NCI-H1930 (cell line): ENCODE measurements around the gene RPS5.
"Not testable (repeated sequence)": the region's sequence is repeated elsewhere in the genome, so short reads cannot be mapped to it uniquely, and the experiment has no call there.

Source experiments
- DNase-seq, 2 experiments: peaks; one replicate each; lab custom pipeline; 2025; lab: John Stamatoyannopoulos, UW

The RPS5 gene

DNA sequence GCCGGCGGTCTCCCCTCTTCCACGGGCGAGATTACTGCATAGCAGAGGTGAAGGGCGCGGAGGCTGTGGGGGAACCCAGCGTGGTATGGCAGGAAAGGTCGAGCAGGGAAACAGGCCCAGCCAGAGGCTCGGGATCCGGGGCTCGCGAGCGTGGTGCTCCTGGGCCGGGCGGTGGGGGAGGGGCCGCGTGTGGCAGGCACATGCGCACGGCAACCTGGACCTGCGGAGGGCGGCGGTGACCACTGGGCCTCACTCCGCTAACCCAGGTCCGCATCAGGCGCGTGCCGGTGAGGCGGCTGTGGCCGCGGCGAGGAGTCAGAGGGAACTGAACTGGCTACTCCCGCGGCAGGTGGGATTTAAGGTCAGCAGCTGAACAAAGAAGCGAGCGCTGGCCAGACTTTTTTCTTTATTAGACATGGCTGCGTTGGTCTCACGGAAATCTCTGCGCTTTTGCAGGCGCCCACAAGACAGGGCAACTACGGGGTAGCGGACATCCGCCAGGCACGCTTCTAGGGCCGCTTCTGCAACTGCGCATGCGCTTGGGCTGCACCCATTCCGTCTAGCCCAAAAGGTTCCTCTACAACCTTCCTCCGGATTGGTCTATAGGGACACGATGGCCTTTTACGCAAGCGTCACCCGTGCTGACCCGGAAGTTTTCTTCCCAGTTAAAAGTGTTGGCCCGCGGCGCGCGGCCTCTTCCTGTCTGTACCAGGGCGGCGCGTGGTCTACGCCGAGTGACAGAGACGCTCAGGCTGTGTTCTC lies at the start of gene RPS5:
Gene RPS5, plus strand, starts transcription at position 694 of the 762 bp plus-strand sequence. CDS start 869 bp downstream, outside the sequence.
- peak; percentile 98 to 99 for DNase-seq

GRCh38 chr19:58338336-58338735 lies 48.7 kb upstream of the RPS5 start:
- DNase-seq = no peak

DNA sequence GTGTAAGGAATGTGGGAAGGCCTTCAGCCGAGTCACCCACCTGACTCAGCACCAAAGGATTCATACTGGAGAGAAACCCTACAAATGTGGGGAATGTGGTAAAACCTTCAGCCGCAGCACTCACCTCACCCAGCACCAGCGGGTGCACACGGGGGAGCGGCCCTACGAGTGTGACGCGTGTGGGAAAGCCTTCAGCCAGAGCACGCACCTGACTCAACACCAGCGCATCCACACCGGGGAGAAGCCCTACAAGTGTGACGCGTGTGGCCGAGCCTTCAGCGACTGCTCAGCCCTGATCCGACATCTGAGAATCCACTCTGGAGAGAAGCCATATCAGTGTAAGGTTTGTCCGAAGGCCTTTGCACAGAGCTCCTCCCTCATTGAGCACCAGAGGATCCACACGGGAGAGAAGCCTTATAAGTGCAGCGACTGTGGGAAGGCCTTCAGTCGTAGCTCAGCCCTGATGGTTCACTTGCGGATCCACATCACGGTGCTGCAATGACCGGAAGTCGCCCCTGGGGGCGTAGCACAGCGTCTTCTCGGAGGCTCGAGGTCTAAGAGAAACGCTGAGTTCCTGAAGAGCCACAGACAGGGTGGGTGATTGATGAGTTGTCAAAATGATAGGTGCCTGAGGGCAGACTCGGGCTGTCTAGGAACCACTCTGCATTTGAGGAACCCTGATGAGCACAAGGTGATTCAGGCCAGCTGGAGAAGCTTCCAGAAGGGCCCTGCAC lies 48.1 kb upstream of the RPS5 start:
- no peak for DNase-seq

DNA sequence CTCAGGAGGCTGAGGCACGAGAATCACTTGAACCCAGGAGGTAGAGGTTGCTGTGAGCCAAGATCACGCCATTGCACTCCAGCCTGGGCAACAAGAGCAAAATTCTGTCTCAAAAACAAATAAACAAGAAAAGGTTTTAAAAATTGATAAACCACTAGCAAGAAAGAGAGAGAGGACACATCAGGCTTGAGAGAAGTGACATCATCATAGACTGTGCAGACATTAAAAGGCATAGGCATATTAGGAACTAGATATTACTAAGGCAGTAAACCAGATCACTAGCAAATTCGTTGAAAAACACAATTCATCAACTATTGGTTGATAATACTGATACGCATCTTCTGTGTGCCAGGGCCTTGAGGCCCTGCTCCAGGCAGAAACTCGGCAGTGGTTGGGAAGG lies 41.5 kb upstream of the RPS5 start:
- DNase-seq = no peak

GRCh38 chr19:58346961-58347929 lies 39.8 kb upstream of the RPS5 start:
- DNase-seq = peak; percentile 76 to 81

GRCh38 chr19:58348080-58348479 lies 39.0 kb upstream of the RPS5 start:
- DNase-seq = not testable (repeated sequence)

- no peak for DNase-seq
These were observed 37.5 kb upstream of the RPS5 start for GRCh38 chr19:58349590-58349989.

GRCh38 chr19:58350001-58350861 lies 36.8 kb upstream of the RPS5 start:
- DNase-seq = no peak

GRCh38 chr19:58350871-58351557 lies 36.1 kb upstream of the RPS5 start:
- DNase-seq = no peak

DNA sequence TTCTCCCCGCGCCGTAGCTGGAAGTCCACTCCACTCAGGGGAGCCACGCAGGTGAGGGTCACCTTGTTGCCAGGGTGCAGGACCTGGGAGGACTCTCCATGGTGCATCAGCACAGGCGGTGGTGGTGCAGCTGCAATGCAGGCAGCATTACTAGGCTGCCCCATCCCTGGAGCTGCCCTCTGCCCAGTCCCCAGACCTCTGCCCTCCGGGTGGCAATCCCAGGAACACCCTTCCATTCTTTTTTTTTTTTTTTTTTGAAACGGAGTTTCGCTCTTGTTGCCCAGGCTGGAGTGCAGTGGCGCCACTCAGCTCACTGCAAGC lies 35.6 kb upstream of the RPS5 start:
- DNase-seq = no peak

DNA sequence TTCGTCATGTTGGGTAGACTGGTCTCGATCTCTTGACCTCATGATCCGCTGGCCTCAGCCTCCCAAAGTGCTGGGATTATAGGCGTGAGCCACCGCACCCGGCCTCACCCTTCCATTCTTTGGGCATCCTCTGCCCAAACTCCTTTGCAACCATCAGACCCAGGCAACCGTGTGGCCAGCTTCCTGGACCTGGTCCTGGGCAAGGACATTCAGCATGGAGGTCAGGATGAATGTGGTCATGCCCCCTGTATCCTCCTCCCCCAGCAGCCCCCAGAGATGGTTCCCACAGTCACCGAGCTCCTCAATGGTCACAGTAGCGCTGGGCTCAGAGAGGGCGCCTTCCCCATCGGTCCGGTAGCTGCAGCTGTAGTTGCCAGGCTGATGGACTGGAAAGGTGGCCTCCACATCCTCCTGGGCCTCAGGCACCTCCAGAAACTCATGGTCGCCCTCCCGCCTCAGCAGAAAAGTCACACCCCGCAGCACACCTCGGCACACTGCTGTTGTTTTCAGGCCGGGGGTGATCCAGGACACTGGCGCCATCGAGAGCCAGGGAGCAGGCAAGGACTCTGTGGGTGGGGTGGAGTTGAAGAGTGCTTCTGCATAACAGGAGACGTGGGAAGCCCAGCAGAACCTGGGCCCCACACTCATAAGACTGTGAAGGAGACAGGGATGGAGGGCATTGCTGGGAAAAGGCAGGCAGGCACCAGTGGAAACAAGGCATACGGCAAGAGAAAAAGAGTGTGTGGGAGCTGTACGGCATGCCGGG lies 34.9 kb upstream of the RPS5 start:
- DNase-seq = no peak

DNA sequence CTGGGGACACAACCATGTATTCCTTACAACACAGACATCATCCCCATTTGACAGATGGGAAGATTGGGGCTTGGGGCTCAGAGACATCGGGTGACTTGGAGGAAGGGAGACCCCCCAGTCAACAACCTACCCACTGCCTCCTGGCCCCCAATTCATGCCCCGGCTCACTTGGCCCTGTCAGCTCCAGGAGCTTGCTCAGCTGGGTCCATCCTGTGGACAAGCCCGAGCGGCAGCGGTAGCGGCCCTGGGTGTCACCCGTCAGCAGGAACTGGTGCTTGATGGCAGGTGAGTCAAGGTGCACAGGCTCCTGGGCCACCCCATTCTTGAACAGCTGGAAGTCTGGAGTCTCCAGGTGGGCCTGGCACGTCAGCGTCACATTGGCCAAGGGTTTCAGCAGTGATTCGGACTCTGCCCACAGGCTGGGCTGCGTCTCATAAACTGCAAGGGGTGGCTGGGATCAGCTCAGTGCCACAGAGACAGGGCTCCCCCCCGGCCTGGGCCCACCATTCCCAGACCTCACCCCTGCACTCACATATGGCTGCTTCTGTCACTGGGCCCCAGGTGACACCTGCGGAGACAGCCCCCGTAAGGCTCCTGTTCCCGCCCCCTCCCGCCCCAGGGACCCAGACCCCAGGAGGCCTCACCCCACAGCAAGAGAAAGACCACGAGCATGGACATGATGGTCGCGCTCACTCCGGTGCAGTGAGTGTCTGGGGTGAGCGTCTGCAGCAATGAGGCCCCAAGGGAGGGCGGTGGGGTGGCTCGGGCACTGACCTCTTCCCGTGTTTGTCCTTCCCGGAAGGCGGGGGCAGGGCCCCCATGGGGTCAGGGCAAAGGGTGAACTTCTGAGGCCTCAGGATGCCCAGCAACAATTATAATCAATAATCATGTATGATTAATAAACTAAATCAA lies 34.1 kb upstream of the RPS5 start, which contains the start of gene A1BG:
Gene A1BG, minus strand, starts transcription at position 733 of the 912 bp plus-strand sequence. Its CDS starts 55 bp downstream, at position 678.
- DNase-seq = no peak

DNA sequence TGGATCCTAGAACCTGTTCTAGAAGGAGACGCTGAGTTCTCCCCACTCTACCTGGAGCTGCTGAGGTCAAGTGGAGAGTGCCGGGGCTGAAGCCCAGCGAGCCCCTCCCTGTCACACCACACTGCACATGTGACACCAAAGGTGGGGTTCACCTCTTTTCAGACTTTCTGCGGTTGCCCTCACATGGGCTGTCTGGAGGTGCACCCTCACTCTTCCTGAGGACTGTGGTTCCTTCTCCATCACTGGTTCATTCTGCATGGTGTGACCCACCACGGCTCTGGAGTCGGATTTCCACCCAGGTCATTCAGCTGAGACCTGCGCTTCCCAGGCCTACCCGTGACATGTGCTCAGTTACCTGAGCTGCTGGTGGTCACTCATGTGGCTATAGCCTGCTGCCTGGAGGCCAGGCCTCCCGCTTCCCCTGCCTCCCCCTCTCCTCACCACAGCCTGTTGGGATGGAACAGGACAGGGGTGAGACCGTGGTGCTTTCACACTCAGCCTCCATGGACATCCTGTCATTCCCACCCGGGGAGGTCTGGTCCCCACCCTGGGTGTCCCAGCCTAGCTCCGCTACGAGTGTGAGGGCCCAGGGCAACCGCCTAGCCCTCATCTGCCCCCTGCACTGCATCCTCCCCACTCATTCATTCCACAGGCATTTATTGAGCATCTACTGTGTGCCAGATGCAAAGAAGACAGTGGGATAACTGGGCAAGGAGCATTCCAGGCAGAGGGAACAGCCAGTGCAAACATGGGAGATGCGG lies 33.2 kb upstream of the RPS5 start:
- DNase-seq = no peak

- DNase-seq = no peak
These were observed 32.5 kb upstream of the RPS5 start for GRCh38 chr19:58354478-58355030.

- DNase-seq = no peak
These were observed 31.8 kb upstream of the RPS5 start for GRCh38 chr19:58355215-58355796.

DNA sequence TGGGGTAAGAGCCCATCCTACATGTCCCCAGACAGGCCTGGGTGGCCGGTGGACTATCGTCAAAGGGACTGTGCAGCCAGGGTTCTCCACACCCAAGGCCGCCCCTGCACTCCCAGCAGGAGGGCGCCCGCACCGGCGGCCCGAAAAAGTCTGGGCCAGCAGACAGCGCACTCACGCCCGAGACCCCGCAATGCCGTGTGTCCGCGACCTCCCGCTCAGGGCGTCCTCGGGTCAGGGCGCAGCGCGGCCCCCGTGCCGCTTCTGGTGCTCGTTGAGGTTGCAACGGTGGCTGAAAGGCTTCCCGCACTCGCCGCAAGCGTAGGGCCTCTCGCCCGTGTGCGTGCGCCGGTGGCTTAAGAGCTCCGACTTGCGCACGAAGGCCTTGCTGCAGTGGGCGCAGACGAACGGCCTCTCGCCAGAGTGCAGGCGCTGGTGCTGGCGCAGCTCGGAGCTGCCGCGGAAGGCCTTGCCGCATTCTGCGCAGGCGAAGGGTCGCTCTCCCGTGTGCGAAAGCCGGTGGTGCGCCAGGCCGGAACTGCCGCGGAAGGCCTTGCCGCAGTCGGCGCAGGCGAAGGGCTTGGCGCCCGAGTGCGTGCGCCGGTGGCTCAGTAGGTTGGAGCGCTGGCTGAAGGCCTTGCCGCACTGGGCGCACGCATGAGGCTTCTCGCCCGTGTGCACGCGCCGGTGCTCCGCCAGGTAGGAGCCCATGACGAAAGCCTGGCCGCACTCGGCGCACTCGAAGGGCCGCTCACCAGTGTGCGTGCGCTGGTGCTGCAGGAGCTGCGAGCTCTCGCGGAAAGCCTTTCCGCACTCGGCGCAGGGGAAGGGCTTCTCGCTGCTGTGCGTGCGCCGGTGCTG lies 30.9 kb upstream of the RPS5 start:
- no peak for DNase-seq
